K562 (cell line): ENCODE results near the gene AP3S2. TPM values are rescaled to one million over a fixed set of nuclear protein-coding genes. Genes with fewer than 3 reads are reported as not detected.

ENCODE experiments used
- ATAC-seq: fragments of 200-7000 bp; cut with Tn5 transposase; 3 replicates; pipeline ENCODE4 v1.9.1; 2020; ENCODE audit warnings: moderate library complexity
- BruUV-seq: library from RNA; stranded (reverse); fragments of 400-500 nt; replicated peaks from 2 replicates; lab custom pipeline; 2021; lab: Mats Ljungman, UMichigan
- CTCF ChIA-PET: fragments of 300-600 bp; formaldehyde crosslinking; extraction: SDS; loops from one replicate; lab custom pipeline; 2021; ENCODE audit warnings: low intra/inter-chr PET ratio; lab: Yijun Ruan, JAX
- POLR2A ChIA-PET: fragments of 300-600, 350-650 bp; sonication (Branson Sonifier 250); formaldehyde crosslinking; extraction: SDS; loops from one replicate; lab custom pipeline; 2021; ENCODE audit warnings: antibody characterized with exemption, inconsistent platforms; lab: Yijun Ruan, JAX
- DNase-seq, 4 experiments: peaks; one replicate each; pipeline versions ENCODE4 v3.0.0 to v3.0.0-alpha.2; 2011 to 2018; ENCODE audit warnings: low spot score in 3 of 4, mixed read lengths in 3 of 4; ENCODE audit errors: extremely low read depth in 1 of 4
- FAIRE-seq: peaks from 2 replicates; lab custom pipeline; 2011; peaks lifted over from hg19 to GRCh38; lab: Jason Lieb, UNC
- H2AFZ ChIP-seq: 2 replicates; pipeline ENCODE4 v1.6.0; 2011; ENCODE audit warnings: low read depth, low read length, control low read depth, inconsistent platforms
- H3K27ac ChIP-seq: fragments of 200-600 bp; 3 replicates; pipeline ENCODE4 v1.8.0; 2011; ENCODE audit warnings: low read depth, mild to moderate bottlenecking, control low read depth, inconsistent platforms, low read length, moderate library complexity, mixed read lengths; ENCODE audit errors: extremely low read depth
- H3K27me3 ChIP-seq, 2 experiments: fragments of 300-600 bp in 1 of 2; 2 replicates in 1 of 2; 3 replicates in 1 of 2; pipeline versions ENCODE4 v1.6.0 to v1.8.0; 2011; ENCODE audit warnings: inconsistent platforms in 2 of 2, low read length in 2 of 2, mild to moderate bottlenecking in 1 of 2, mixed read lengths in 1 of 2, moderate library complexity in 1 of 2; ENCODE audit not compliant: control insufficient read depth in 2 of 2, insufficient read depth in 2 of 2
- H3K36me3 ChIP-seq: fragments of 300-600 bp; 3 replicates; pipeline ENCODE4 v1.8.0; 2011; ENCODE audit warnings: mild to moderate bottlenecking, low read length, inconsistent platforms; ENCODE audit not compliant: control insufficient read depth, insufficient read depth
- H3K4me1 ChIP-seq, 2 experiments: fragments of 200-600 bp in 1 of 2; replicated peaks in 1 of 2; 2 replicates in 1 of 2; 3 replicates in 1 of 2; pipeline versions ENCODE4 v1.5.1 to v1.8.0; 2011; ENCODE audit warnings: inconsistent platforms in 2 of 2, low read length in 2 of 2, mild to moderate bottlenecking in 1 of 2, mixed read lengths in 1 of 2, moderate library complexity in 1 of 2; ENCODE audit not compliant: control insufficient read depth in 2 of 2, insufficient read depth in 2 of 2
- H3K4me2 ChIP-seq: 2 replicates; pipeline ENCODE4 v1.6.1; 2011; ENCODE audit warnings: low read length, control low read depth, inconsistent platforms, mixed read lengths; ENCODE audit not compliant: insufficient read depth
- H3K4me3 ChIP-seq: fragments of 200-600 bp; sonication (generic), shearing (Covaris generic); 2 replicates; pipeline ENCODE4 v1.5.1; 2016; ENCODE audit warnings: control low read depth, inconsistent platforms
- H3K79me2 ChIP-seq: fragments of 200-600 bp; 3 replicates; pipeline ENCODE4 v1.8.0; 2011; ENCODE audit warnings: low read length, inconsistent platforms; ENCODE audit not compliant: control insufficient read depth, insufficient read depth
- H3K9ac ChIP-seq, 2 experiments: 2 replicates each; pipeline versions ENCODE4 v1.6.0 to v1.6.1; 2011; ENCODE audit warnings: low read depth in 2 of 2, low read length in 2 of 2, control low read depth in 1 of 2, inconsistent platforms in 1 of 2, mild to moderate bottlenecking in 1 of 2, mixed read lengths in 1 of 2; ENCODE audit not compliant: insufficient read depth in 1 of 2
- H3K9me1 ChIP-seq: one replicate; pipeline ENCODE4 v1.6.0; 2011; ENCODE audit warnings: inconsistent platforms, mild to moderate bottlenecking, low read length, moderate library complexity; ENCODE audit not compliant: control insufficient read depth, insufficient read depth
- H3K9me3 ChIP-seq: replicated peaks from 2 replicates; pipeline ENCODE4 v1.5.1; 2011; ENCODE audit warnings: low read depth, low read length, inconsistent platforms; ENCODE audit not compliant: control insufficient read depth, insufficient read depth
- H4K20me1 ChIP-seq: replicated peaks from 2 replicates; pipeline ENCODE4 v1.6.1; 2011; ENCODE audit warnings: low read length, inconsistent platforms, mixed read lengths; ENCODE audit not compliant: control insufficient read depth, insufficient read depth
- ASH1L ChIP-seq: fragments of 450-650 bp; IDR thresholded peaks from 2 replicates; pipeline ENCODE4 v1.6.1; 2018; ENCODE audit warnings: borderline replicate concordance, mild to moderate bottlenecking, low read depth; ENCODE audit not compliant: partially characterized antibody
- C11orf30 ChIP-seq: fragments of 450-650 bp; IDR thresholded peaks from 2 replicates; pipeline ENCODE4 v1.6.1; 2016; ENCODE audit warnings: low read depth, mild to moderate bottlenecking
- CBFB ChIP-seq: sonication (generic); formaldehyde crosslinking; IDR thresholded peaks from 2 replicates; pipeline ENCODE4 v1.4.0; 2020; ENCODE audit warnings: mild to moderate bottlenecking, missing genetic modification reagents
- CCAR2 ChIP-seq: fragments of 200-400 bp; formaldehyde crosslinking; IDR thresholded peaks from 2 replicates; pipeline ENCODE4 v1.6.1; 2017; ENCODE audit warnings: mild to moderate bottlenecking, low read depth, low read length
- CHD1 ChIP-seq: fragments of 200-600 bp; sonication (generic); IDR thresholded peaks from one replicate; pipeline ENCODE4 v1.6.1; 2012; ENCODE audit warnings: mild to moderate bottlenecking, moderate library complexity, low read length, inconsistent platforms
- ERF ChIP-seq: fragments of 450-650 bp; formaldehyde crosslinking; IDR thresholded peaks from 2 replicates; pipeline ENCODE4 v1.4.0; 2020; ENCODE audit warnings: mild to moderate bottlenecking, mixed read lengths
- PPARD ChIP-seq: fragments of 250-450 bp; sonication (Bioruptor Pico); IDR thresholded peaks from 2 replicates; pipeline ENCODE4 v1.8.0; 2022; ENCODE audit warnings: inconsistent platforms, mild to moderate bottlenecking, moderate library complexity
- RBM14 ChIP-seq: fragments of 200-400 bp; formaldehyde crosslinking; IDR thresholded peaks from 2 replicates; pipeline ENCODE4 v1.6.1; 2018; ENCODE audit warnings: low read depth, mild to moderate bottlenecking, low read length, moderate library complexity, borderline replicate concordance; ENCODE audit not compliant: insufficient read depth
- STAT5B ChIP-seq: fragments of 250-450 bp; sonication (Bioruptor Pico); IDR thresholded peaks from 2 replicates; pipeline ENCODE4 v1.8.0; 2021; ENCODE audit warnings: mild to moderate bottlenecking, inconsistent platforms
- TFAM ChIP-seq: fragments of 250-450 bp; sonication (Bioruptor Pico); conservative IDR thresholded peaks from 2 replicates; pipeline ENCODE4 v1.5.0; 2021; ENCODE audit warnings: mild to moderate bottlenecking, moderate library complexity
- ZNF274 ChIP-seq: IDR thresholded peaks from 2 replicates; pipeline ENCODE4 v1.6.1; 2011; ENCODE audit warnings: low read depth, mild to moderate bottlenecking, low read length, moderate library complexity, borderline replicate concordance
- ZNF444 ChIP-seq: fragments of 250-450 bp; sonication (Bioruptor Pico); IDR thresholded peaks from 2 replicates; pipeline ENCODE4 v1.4.0; 2020; ENCODE audit warnings: mild to moderate bottlenecking, moderate library complexity
- WGBS: fragments of 100-300 bp; shearing (Covaris generic); methylation state at CpG from one replicate; pipeline ENCODE4 v1.1.6; 2016; ENCODE audit warnings: low coverage, mixed read lengths; ENCODE audit not compliant: insufficient coverage; ENCODE audit errors: missing lambda C conversion rate; 5-methylcytosine and 5-hydroxymethylcytosine counted together
- in situ Hi-C: fragments of 300-500 bp; cut with MboI; formaldehyde crosslinking; loops from 4 replicates; pipeline ENCODE4 v1.15.0; 2018; ENCODE audit warnings: inconsistent platforms, mixed read lengths
- intact Hi-C: fragments of 100-400 bp; cut with micrococcal nuclease; formaldehyde crosslinking; loops from 2 replicates; pipeline ENCODE4 v1.14.2; 2022
- polyA plus RNA-seq, 8 experiments: library from polyadenylated mRNA; depleted of rRNA in 4 of 8; stranded (reverse) in 5 of 8; unstranded in 3 of 8; fragments of >200 nt; fragmentation: Nextera tagmentation in 2 of 8; fragmentation: Illumina TruSeq in 1 of 8; extraction: Ambion mirVana in 2 of 8; extraction: Trizol in 1 of 8; gene quantifications; 2 replicates each; pipeline versions ENCODE4 v1.2.1 to v1.2.3, GENCODE V29; 2011 to 2014; ENCODE audit warnings: inconsistent platforms in 1 of 8, missing spikeins in 1 of 8
- total RNA-seq, 7 experiments: library from RNA; depleted of rRNA in 6 of 7; stranded (reverse); fragments of >200 nt in 6 of 7; fragmentation: Illumina TruSeq in 2 of 7; extraction: Trizol in 2 of 7; gene quantifications; 2 replicates each; pipeline versions ENCODE4 v1.2.1 to v1.2.3, GENCODE V29; 2011 to 2021; ENCODE audit warnings: low replicate concordance in 1 of 7
- TF ChIP-seq, protein P1 (sequence below): fragments of 250-450 bp; sonication (Bioruptor Pico); IDR thresholded peaks from 2 replicates; pipeline ENCODE4 v1.8.0; 2022; ENCODE audit warnings: moderate library complexity, mild to moderate bottlenecking, inconsistent platforms
- TF ChIP-seq, protein P2 (sequence below): sonication (generic); formaldehyde crosslinking; IDR thresholded peaks from 2 replicates; pipeline ENCODE4 v1.8.1; 2023; ENCODE audit warnings: mild to moderate bottlenecking, missing genetic modification reagents
- TF ChIP-seq, protein P3 (sequence below), 2 experiments: IDR thresholded peaks; 2 replicates each; pipeline ENCODE4 v1.6.1; 2011; ENCODE audit warnings: borderline replicate concordance in 1 of 2, control low read depth in 1 of 2, low read depth in 1 of 2, low read length in 1 of 2, mild to moderate bottlenecking in 1 of 2, mixed read lengths in 1 of 2, moderate library complexity in 1 of 2; ENCODE audit not compliant: insufficient read depth in 1 of 2, insufficient read length in 1 of 2, poor library complexity in 1 of 2, severe bottlenecking in 1 of 2; ENCODE audit errors: extremely low read depth in 1 of 2

AP3S2 gene
- total and polyA plus RNA-seq, 9 of the 15 experiments (the other 6 are each of a cell fraction or from before 2014, with no cell fraction given): 16.4 to 54.1 (median 37.4) TPM

DNA sequence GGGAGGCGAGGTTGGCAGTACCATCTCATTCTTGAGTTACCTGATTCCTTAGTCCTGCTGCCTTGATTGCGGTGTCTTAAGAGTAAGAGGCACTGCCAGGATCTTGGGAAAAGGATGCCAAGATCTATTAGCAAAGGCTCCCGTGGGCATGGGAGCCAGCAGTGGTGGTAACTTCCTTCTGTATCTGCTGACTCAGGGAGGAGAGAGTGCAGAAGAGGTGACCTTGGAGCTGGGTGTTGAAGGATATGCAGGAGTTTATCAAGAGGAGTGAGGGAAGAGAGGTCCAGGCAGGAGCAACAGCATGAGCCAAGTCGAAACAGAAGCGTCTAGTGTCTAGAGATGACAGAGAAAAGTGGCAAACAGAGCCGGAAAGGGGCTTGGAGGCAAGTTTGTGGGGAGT lies 113.2 kb downstream of the AP3S2 start:
- CTCF ChIA-PET: no interaction called here
- Histone ChIP-seq H3K27me3 (no peaks in the 10 kb centered on the region), H2AFZ (peak overlapping the region; percentile 57; the same call in 1 of the 2 replicates), H3K4me2 (no peak overlapping the region; the same call in 1 of the 2 replicates), H3K27ac (0 out of 3 replicates have a peak overlapping the region, but pooled peaks have one; percentile 10), H3K9me3 (no peaks in the 10 kb centered on the region), H3K79me2 (no peaks in the 10 kb centered on the region), H3K9me1 (no peaks in the 10 kb centered on the region), H3K9ac (peak overlapping the region in 1 of 2 experiments; percentile 47; a peak in 2 of 4 replicates), H3K36me3 (no peaks in the 10 kb centered on the region), H4K20me1 (no peaks in the 10 kb centered on the region), H3K4me1 (peaks cover 37 to 57% of the 10 kb centered on the region in 2 experiments), H3K4me3 (no peak overlapping the region)
- intact Hi-C loops (no loop called here), in situ Hi-C loops (loop anchor here (10.0 kb wide), 1 partner anchor 454 kb away; the partner anchor contains the start of genes CIB1 and GDPGP1)
- ATAC-seq: no peak
- no TSS peak for BruUV-seq
- DNase-seq: no peak
- POLR2A ChIA-PET: interaction anchor here (0.7 to 1.2 kb wide), 4 partner anchors 14 to 82 kb away, joined by 3 to 4 read pairs (median 4); no protein-coding TSS in a partner anchor
- no peak for FAIRE-seq
- 55% methylated on average over 6 of the region's 6 CpGs for WGBS
- TF ChIP-seq ZNF444 (CRISPR knock-in tag): no peak
- no peak for TF ChIP-seq CCAR2
- TF ChIP-seq ASH1L: no peak
- TF ChIP-seq, protein P1, sequence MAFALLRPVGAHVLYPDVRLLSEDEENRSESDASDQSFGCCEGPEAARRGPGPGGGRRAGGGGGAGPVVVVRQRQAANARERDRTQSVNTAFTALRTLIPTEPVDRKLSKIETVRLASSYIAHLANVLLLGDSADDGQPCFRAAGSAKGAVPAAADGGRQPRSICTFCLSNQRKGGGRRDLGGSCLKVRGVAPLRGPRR (CRISPR knock-in tag): no peak
- TF ChIP-seq RBM14: no peak
- TF ChIP-seq STAT5B (CRISPR knock-in tag): no peak
- TF ChIP-seq ERF (CRISPR knock-in tag): no peak
- TF ChIP-seq C11orf30: peak; percentile 83
- TF ChIP-seq, protein P2, sequence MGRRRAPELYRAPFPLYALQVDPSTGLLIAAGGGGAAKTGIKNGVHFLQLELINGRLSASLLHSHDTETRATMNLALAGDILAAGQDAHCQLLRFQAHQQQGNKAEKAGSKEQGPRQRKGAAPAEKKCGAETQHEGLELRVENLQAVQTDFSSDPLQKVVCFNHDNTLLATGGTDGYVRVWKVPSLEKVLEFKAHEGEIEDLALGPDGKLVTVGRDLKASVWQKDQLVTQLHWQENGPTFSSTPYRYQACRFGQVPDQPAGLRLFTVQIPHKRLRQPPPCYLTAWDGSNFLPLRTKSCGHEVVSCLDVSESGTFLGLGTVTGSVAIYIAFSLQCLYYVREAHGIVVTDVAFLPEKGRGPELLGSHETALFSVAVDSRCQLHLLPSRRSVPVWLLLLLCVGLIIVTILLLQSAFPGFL (CRISPR knock-in tag): no peak
- TF ChIP-seq, protein P3, sequence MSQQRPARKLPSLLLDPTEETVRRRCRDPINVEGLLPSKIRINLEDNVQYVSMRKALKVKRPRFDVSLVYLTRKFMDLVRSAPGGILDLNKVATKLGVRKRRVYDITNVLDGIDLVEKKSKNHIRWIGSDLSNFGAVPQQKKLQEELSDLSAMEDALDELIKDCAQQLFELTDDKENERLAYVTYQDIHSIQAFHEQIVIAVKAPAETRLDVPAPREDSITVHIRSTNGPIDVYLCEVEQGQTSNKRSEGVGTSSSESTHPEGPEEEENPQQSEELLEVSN (IDR thresholded peaks at IDR 0.05; ENCODE audit: borderline replicate concordance in 1 of 2, extremely low read depth in 1 of 2, insufficient read depth in 1 of 2, insufficient read length in 1 of 2, low read depth in 1 of 2, low read length in 1 of 2, poor library complexity in 1 of 2, severe bottlenecking in 1 of 2): no peak
- no peak for TF ChIP-seq TFAM (CRISPR knock-in tag)
- TF ChIP-seq PPARD (CRISPR knock-in tag): no peak
- no peak for TF ChIP-seq ZNF274
- TF ChIP-seq CHD1: no peak
- TF ChIP-seq CBFB: no peak
